Measurements from ENCODE around the gene ZNF462. TPM values are rescaled to one million over a fixed set of nuclear protein-coding genes. Genes with fewer than 3 reads are reported as not detected.

ZNF462 gene
- total RNA-seq, 1 donor from 2014 or later: 25.8 TPM

- Mint-ChIP-seq H3K9me3 (ENCODE audit: low read depth) (no peaks in the 10 kb centered on the region), H3K27ac (ENCODE audit: unreplicated experiment) (no peak overlapping the region), H3K4me1 (ENCODE audit: low read depth) (peaks cover 18% of the 10 kb centered on the region), H3K27me3 (ENCODE audit: low read depth) (no peaks in the 10 kb centered on the region), H3K4me3 (ENCODE audit: unreplicated experiment) (no peak overlapping the region), H3K36me3 (ENCODE audit: low read depth) (peaks cover 25% of the 10 kb centered on the region)
- no peak for DNase-seq (ENCODE audit: low spot score)
- TF ChIP-seq CTCF (IDR thresholded peaks at IDR 0.05): no peak
Measured at GRCh38 chr9:106954558-106954957, 91.6 kb downstream of the ZNF462 start.

GRCh38 chr9:106954974-106955850 is 92.2 kb downstream of the ZNF462 start:
- no peak for DNase-seq (ENCODE audit: low spot score)
- Mint-ChIP-seq H3K36me3 (ENCODE audit: low read depth) (peaks cover 24% of the 10 kb centered on the region), H3K4me1 (ENCODE audit: low read depth) (peaks cover 18% of the 10 kb centered on the region), H3K9me3 (ENCODE audit: low read depth) (no peaks in the 10 kb centered on the region), H3K4me3 (ENCODE audit: unreplicated experiment) (no peak overlapping the region), H3K27me3 (ENCODE audit: low read depth) (no peaks in the 10 kb centered on the region), H3K27ac (ENCODE audit: unreplicated experiment) (no peak overlapping the region)
- no peak for TF ChIP-seq CTCF (IDR thresholded peaks at IDR 0.05)

GRCh38 chr9:106956971-106957370 is 94.0 kb downstream of the ZNF462 start:
- H3K4me3 Mint-ChIP-seq (ENCODE audit: unreplicated experiment): no peak overlapping the region
- no peaks in the 10 kb centered on the region for H3K27me3 Mint-ChIP-seq (ENCODE audit: low read depth)
- peaks cover 7% of the 10 kb centered on the region for H3K9me3 Mint-ChIP-seq (ENCODE audit: low read depth)
- H3K36me3 Mint-ChIP-seq (ENCODE audit: low read depth): peaks cover 31% of the 10 kb centered on the region
- no peak for DNase-seq (ENCODE audit: low spot score)
- peak overlapping the region; percentile 72 for H3K27ac Mint-ChIP-seq (ENCODE audit: unreplicated experiment)
- TF ChIP-seq CTCF (IDR thresholded peaks at IDR 0.05): no peak
- peaks cover 24% of the 10 kb centered on the region for H3K4me1 Mint-ChIP-seq (ENCODE audit: low read depth)

GRCh38 chr9:106958955-106959657 is 96.1 kb downstream of the ZNF462 start:
- no peak for TF ChIP-seq CTCF (IDR thresholded peaks at IDR 0.05)
- no peak overlapping the region for H3K27ac Mint-ChIP-seq (ENCODE audit: unreplicated experiment)
- H3K27me3 Mint-ChIP-seq (ENCODE audit: low read depth): no peaks in the 10 kb centered on the region
- no peak for DNase-seq (ENCODE audit: low spot score)
- H3K4me3 Mint-ChIP-seq (ENCODE audit: unreplicated experiment): no peak overlapping the region
- H3K4me1 Mint-ChIP-seq (ENCODE audit: low read depth): peaks cover 30% of the 10 kb centered on the region
- H3K9me3 Mint-ChIP-seq (ENCODE audit: low read depth): peaks cover 8% of the 10 kb centered on the region
- peaks cover 24% of the 10 kb centered on the region for H3K36me3 Mint-ChIP-seq (ENCODE audit: low read depth)

GRCh38 chr9:106960258-106960657 is 97.3 kb downstream of the ZNF462 start:
- Mint-ChIP-seq H3K27ac (ENCODE audit: unreplicated experiment) (no peak overlapping the region), H3K27me3 (ENCODE audit: low read depth) (no peaks in the 10 kb centered on the region), H3K4me3 (ENCODE audit: unreplicated experiment) (no peak overlapping the region), H3K9me3 (ENCODE audit: low read depth) (peaks cover 8% of the 10 kb centered on the region), H3K4me1 (ENCODE audit: low read depth) (peaks cover 30% of the 10 kb centered on the region), H3K36me3 (ENCODE audit: low read depth) (peaks cover 24% of the 10 kb centered on the region)
- DNase-seq (ENCODE audit: low spot score): no peak
- no peak for TF ChIP-seq CTCF (IDR thresholded peaks at IDR 0.05)

Data from chondrocyte (in vitro differentiated cells).